Activated T-helper 9 cell treated with anti-CD3 and anti-CD28 coated beads, Interleukin-2, amount 50 U/mL, for 16 hours (primary cell): Measurements from ENCODE around the gene SZRD1.
A peak's percentile ranks its signal among the peaks of the same experiment; 100 is the strongest.

Experiments
- DNase-seq: peaks from one replicate; pipeline ENCODE4 v3.0.0-alpha.2; 2020; ENCODE audit warnings: low read depth

Gene SZRD1

DNA sequence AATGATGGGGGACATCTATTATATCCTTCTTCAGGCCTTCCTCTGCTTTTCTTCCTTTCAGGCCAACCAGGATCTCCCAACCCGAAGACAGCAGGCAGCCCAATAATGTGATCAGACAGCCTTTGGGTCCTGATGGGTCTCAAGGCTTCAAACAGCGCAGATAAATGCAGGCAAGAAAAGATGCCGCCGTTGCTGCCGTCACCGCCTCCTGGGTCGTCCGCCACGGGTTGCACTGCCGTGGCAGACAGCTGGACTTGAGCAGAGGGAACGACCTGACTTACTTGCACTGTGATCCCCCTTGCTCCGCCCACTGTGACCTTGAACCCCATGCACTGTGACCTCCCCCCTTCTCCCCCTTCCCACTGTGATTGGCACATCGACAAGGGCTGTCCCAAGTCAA lies 27.9 kb downstream of the SZRD1 start:
- DNase-seq = no peak

DNA sequence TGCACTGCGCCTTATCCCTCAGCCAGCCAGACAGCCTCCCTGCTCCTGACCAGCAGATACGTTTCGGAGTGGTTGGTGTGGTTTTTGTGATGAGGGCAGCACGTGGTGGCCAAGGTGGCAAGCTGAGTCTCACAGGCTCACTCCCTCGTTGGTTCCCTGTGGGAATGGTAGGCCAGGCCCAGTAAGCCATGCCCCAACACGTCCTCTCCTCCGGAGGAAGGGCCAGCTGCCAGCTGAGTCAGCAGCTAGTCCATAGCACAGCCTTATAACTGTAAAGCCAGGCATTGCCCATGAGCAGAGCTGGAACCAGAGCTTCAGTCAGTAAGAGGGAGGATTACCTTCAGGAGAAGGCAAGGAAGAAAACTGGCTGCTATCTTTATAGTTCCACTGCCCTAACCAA lies 29.5 kb downstream of the SZRD1 start:
- DNase-seq = no peak

DNA sequence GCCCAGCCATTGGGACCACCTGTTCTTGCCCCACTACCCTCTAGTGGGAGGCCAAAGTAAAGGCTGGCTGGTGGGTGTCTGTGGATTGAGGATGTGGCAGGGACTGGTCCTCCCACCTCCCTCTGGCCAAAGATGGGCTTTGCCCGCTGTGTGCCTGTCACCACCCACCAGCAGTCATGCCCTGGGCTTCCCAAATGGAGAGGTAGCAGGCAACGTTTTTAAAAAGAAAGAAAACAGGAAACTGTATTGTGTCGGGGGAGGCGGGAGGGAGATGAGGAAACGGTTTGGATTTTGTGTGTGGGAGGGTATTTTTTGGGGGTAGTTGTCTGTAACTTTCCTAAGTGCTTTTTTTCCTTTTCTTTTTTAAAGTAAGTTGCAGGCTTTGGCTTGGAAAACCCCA lies 30.1 kb downstream of the SZRD1 start:
- no peak for DNase-seq

DNA sequence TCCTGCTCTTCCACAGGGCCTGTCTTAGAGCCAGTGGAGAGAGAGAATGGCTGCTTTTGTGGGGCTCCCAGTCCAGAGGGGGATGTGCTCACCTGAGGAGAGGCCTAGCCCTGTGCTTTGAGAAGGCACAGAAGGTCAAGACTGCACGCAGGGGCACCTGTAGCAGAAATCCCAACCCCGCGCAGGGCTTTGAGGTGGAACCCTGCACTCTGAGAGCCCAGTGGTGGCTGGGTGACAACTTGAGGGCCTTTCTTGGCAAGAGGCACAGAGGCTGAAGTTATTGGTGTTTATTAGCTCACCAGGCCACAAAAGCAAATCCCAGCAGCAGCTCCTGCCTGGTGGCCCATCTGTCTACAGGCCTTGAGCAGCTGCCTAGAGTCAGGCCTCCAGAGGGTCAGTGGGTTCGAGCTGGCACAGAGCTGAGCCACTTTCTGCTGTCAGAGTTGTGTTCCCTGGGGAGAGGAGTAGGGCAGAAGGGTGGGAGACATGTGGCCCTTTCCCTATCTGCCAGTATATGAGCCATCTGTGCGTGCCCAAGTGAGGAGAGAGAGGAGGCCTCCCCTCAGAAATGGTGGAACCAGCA lies 31.4 kb downstream of the SZRD1 start:
- DNase-seq = no peak

DNA sequence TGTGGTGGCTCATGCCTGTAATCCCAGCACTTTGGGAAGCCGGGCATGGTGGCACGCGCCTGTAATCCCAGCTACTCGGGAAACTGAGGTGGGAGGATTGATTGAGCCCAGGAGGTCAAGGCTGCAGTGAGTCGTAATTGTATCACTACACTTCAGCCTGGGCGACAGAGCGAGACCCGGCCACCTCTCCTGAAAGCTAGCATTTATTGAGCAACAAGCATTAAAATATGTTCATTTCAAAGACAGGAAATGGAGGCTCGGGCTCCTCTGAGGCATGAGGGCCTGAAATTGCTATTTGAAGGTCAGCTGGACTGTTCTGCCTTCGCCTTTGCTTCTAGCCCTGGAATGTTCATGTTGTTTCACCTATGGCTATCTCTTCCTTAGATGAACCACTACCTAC lies 35.7 kb downstream of the SZRD1 start:
- DNase-seq = no peak

DNA sequence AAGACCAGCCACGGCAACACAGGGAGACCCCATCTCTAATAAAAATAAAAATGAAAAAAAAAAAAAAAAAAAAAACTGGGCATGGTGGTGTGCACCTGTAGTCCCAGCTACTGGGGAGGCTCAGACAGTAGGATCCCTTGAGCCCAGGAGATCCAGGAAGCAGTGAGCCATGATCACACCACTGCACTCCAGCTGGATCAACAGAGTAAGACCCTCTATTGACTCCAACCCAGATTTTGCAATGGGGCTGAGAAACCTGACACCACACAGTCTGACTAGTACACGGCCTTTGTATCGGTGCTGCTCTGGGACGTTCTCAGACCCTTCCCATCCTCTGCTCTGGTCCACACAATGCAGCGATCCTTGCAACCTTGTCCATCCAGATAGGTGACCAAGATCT lies 38.4 kb downstream of the SZRD1 start:
- DNase-seq = no peak

DNA sequence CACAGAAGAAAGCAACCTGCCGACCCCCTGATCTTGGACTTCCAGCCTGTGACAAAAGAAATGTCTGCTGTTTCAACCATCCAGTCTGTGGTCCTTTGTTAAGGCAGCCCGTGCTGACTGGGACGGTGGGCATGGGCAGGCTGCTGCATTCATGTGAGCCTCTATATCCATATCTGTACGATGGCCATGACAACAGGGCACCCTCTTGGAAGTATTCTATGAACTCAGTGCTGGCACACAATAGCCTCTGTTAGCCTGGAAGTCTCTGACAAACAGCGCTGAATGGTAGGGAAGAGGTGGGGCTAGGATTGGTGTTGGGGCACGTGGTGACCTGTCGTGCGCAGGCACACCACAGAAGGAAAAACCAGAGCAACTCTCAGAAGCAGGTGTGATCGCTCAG lies 39.8 kb downstream of the SZRD1 start:
- DNase-seq = no peak

DNA sequence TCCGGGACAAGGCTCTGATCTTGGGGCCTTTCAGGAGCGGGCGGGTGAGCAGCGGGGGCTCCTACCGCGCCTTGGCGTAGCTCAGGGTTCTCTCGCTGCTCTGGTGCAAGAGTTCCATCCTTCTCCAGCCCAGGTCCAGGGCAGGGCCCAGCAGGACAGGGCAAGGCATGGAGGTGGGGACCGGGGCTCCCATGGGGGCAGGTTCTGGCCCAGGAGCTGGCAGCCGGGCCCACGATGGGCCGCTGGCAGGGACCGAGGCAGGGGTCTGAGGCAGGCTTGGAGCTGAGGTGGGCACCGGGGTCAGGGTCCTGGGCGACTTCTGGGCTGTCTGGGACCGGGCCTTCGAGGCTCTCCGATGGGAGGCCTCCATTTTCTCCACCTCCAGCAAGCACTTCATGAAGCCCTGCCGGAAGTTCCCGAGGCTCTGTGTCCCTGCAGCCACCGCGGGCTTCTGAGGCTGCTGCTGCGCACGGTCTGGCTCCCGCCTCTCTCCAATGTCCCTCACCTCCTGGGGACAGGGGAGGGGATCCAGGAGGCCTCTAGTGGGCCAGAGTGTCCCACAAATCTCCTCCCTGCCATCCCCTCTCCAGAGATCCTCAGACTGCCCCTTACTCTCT lies 42.6 kb downstream of the SZRD1 start:
- DNase-seq = no peak

DNA sequence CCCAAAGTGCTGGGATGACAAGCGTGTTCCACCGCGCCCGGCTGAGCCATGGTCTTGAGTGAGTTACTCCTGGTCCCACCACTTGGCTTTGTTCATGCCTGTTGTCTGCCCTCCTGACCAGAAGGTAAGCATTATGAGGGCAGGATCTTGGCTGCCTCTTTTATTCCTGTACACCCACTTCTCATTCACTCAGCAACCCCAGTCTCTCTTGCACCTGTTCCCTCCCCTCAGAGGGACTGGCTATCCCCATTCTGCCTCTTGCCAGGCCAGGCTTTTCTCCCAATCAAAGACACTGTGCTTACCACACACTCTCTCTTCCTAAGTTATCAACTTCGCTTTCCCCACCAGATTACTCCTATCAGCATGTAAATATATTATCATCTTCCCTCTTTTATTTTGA lies 43.8 kb downstream of the SZRD1 start:
- DNase-seq = no peak

DNA sequence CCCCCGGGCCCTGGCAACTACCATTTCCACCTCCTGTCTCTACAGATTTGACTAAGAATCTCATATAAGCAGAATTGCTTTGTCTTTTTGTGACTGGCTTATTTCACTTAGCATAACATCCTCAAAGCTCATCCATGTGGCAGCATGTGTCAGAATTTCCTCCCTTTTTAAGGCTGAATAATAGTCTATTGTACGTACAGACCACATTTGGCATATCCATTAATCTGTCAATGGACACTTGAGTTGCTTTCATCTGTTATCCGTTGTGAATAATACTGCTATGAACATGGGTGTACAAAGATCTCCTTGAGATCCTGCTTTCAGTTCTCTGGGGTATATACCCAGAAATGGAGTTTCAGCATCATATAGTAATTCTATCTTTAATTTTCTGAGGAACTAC lies 46.1 kb downstream of the SZRD1 start:
- no peak for DNase-seq

DNA sequence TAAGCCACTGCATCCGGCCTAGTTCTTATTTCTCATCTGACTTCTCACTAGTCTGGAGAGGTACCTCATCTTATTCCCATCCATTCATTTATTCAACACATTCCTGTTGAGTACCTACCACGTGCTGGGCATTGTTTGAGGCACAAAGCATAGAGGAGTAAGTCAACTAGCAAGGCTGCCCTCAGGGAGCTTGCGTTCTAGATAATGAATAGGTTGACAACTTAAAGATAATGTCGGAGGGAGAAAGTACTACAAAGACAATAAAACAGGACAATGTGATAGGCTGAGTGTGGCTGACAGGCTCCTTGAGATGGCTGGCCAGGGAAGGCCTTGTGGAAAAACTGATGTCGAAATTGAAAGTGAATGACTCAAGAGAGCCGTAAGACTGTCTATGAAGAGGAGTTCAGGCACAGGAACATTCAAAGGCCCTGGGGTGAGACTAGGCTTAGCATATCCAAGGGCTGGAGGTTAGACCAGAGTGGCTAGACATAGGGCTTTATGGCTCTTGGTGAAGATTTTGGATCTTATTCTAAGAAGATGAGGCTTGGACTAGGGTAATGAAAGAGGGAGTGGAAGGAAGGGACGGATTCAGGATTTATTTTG lies 51.9 kb downstream of the SZRD1 start:
- no peak for DNase-seq

DNA sequence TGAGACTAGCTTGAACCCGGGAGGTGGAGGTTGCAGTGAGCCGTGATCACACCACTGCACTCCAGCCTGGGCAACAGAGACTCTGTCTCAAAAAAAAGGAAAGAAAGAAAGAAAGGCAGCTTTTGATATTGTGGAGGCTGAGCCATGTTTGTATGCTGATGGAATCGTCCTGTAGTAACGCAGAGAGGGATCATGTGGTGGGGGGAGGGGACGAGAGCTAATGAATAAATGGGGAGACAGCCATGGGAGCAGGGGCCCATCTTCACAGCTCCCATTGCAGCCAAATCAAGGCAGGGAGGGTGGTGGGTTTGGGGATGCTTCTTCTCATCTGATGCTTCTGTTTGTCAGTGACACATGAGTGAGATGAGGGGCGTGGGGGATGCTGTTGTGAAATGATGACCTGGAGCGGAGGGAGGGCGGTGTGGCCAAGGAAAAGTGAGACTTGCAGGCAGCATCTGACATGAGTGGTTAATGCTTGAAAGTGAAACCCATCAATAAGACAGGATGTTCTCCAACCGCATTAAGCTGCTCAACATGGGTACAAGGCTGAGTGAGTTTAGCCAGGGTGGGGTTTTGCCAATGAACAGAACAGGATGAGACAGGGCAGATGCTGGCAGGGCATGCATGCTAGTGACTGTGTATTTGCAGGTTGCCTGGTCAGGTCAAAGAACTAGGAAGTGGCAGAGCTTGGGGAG lies 53.5 kb downstream of the SZRD1 start:
- peak; percentile 40 for DNase-seq

DNA sequence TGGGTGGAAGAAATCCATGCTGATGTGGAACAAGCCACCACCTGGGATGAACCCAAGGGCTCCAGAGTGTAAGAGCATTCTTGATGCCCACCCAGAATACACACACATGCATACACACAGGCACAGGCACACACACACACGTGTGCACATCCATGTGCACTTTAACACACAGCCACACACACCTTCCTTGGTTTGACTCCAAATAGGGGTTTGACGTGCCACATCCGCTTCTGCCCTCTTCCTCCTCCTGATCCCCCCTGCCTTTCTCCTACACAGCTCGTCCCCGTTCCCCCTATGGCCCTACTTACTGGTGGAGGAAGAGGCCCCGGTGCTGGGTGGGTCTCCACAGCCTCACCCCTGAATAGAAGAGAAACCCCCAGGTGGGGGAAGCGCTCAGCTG lies 54.2 kb downstream of the SZRD1 start:
- DNase-seq = no peak

DNA sequence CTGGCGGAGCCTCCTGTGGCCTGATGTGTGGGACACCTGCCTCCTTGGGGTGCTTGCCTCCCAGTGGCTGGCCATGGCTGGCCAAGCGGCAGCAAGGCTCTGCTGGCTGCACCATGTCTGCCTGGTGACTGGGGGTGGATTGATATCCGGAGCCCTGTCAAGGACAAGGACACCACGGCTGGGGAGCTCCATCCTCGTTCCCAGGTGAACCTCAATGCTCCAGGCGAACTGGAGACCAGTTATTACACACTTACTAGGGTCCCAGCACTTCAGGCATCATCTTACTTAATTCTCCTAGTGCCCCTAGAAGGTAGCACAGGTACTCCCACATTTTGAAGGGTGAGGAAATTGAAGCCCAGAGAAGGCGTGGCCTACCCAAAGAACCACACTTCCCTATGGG lies 55.0 kb downstream of the SZRD1 start:
- no peak for DNase-seq

DNA sequence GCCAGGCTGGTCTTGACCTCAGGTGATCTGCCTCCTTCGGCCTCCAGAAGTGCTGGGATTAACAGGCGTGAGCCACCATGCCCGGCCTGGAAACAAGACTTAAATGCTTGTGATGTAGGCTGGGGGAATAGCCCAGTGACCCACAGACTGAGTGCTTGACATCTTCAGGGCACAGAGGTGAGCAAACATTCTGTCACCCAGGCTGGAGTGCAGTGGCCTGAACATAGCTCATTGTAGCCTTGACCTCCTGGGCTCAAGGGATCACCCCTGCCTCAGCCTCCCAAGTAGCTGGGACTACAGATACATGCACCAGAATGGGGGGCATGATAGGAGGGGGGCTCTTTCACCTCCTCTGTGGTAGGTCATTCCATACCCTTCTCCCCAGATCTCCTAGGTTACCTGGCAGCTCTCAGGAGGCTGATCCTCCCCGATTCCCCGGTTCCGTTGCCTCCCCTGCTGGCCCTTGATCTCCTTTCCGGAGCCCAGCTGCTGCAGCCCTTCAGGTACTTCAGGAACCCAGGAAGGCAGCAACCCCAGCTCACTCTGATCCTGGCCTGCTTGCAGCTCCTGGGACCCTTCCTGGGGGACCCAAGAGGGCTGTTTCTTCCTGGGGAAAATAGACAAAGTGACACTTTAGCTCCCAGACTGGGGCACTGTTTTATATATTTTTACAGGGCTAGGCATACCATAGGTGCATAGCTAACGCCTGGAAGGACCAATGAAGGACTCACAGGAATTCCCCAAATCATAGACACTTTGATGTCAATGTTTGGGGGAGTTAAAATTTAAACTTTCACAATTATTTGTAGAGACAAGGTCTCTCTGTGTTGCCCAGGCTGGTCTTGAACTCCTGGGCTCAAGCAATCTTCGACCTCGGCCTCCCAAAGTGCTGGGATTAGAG lies 58.3 kb downstream of the SZRD1 start:
- no peak for DNase-seq

DNA sequence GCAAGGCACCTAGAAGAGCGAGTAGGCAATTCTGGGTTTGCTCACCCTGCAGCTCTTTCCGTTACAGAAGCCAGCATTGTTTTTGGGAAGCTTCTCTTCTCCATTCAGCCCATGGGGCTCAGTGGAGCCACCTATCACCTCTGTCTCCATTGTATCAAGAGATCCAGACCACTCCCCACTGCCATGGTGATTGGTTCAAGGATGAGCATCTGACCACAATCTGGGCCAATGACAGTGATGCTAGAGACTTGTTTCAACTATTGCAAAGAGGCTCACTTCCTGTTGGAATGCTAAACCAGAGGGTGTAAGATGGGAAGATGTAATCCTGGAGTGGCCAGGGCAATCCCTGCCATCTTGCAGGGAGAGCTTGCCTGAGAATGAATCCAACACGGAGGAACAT lies 63.6 kb downstream of the SZRD1 start:
- no peak for DNase-seq

DNA sequence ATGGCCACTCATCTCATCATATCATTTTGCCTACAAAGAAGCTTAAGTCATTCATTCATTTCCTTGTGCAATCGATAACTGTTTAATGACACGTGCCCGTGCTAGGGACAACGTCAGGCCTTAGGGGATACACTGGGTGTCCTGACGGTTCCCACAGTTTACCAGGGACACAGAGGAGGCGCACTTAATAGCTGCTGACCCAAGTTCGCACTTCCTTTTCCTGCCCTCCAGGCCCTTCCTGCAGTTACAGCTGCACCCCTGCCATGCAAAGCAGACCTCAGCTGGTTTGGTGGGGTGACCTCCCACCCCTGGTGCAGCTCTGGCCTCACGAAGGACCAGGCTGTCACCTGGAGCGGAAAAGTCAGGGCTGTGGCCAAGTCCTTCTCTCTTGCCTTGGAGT lies 66.0 kb downstream of the SZRD1 start:
- DNase-seq = no peak

DNA sequence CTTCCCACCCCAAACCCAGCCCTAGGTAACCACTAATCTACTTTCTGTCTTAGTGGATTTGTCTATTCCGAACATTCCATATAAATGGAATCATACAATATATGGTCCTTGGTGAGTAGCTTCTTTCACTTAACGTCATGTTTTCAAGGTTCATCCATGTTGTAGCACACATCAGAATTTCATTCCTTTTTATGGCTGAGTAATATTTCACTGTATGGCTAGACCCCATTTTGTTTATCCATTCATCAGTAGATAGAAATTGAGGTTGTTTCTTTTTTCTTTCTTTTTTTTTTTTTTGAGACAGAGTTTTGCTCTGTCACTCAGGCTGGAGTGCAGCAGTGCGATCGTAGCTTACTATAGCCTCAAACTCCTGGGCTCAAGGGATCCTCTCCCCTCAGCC lies 67.0 kb downstream of the SZRD1 start:
- no peak for DNase-seq

DNA sequence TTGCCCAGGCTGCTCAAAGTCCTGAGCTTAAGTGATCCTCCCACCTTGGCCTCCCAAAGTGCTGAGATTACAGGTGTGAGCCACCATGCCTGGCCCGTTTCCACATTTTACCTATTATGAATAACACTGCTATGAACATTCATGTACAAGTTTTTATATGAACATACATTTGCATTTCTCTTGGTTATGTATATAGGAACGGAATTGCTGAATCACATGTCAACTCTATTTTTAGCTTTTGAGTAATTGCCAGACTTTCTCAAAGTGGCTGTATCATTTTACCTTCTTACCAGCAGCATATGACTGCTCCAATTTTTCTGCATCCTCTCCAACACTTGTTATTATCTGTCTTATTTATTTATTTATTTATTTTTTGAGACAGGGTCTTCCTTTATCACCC lies 67.5 kb downstream of the SZRD1 start:
- DNase-seq = no peak

DNA sequence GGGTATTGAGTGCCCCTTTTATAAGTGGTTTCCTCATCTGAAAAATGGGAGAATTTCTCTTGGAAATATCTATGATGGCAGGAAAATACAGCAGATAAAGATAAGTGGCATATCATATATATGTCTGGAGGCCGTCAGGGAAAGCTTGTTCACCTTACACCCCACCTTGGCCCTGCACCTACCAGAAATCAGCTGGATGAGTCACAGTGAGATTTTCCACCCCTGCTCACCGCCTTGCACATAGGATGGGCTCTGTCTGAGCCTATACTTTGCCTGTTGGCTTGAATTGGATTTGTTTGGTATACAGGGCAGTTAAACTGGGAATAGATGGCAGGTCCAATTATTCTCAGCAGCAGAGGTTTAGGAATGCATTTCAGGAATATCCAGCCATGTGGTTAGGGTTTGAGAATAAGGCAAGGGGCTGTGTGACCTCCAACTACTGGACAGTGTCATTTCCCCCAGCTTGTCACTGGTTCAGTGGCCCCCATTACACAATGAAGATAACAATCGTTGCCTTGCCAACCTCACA lies 70.0 kb downstream of the SZRD1 start, which contains the start of gene SPATA21:
TSS of gene SPATA21 (minus strand) at position 479 of the 529 bp plus-strand sequence. CDS start 6,053 bp downstream, outside the sequence.
- DNase-seq = no peak

DNA sequence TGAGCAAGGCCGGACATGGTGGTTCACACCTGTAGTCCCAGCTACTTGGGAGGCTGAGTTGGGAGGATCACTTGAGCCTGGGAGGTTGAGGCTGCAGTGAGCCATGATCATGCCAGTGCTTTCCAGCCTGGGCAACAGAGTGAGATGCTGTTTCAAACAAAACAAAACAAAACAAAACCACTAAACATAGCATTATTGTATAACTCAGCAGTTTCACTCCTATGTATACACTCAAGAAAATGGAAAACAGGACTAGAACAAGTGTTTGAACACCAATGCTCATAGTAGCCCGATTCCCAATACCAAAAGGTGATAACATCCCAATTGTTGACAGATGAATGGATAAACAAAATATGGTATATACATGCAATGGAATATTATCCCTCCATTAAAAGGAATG lies 71.5 kb downstream of the SZRD1 start:
- no peak for DNase-seq

DNA sequence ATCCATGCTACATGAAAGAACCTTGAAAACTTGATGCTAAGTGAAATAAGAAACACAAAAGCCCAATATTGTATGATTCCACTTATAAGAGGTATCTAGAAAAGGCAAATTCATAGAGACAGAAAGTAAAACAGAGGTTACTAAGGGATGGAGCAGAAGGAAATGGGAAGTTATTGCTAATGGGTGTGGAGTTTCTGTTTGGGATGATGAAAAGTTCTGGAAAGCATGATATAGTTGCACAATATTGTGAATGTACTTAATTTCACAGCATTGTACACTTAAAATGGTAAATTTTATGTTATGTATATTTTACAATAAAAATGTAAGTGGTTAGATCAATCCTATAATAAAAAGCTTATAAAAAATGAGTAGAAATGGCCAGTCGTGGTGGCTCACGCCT lies 71.9 kb downstream of the SZRD1 start:
- no peak for DNase-seq
